ENCODE results near the gene MPHOSPH6. TPM values are rescaled to one million over a fixed set of nuclear protein-coding genes. Genes with fewer than 3 reads are reported as not detected.
"Not testable (repeated sequence)": the region's sequence is repeated elsewhere in the genome, so short reads cannot be mapped to it uniquely, and the experiment has no call there.

The MPHOSPH6 gene
- polyA plus RNA-seq, 5 donors, result 35.4 to 43.1 (median 37.4) TPM

- no peak for DNase-seq
Measured at GRCh38 chr16:82178352-82178751, 8.3 kb upstream of the MPHOSPH6 start.

- no peak for DNase-seq
Measured at GRCh38 chr16:82177555-82177954, 7.5 kb upstream of the MPHOSPH6 start.

- no peak for DNase-seq
Measured at GRCh38 chr16:82176204-82176603, 6.2 kb upstream of the MPHOSPH6 start.

- DNase-seq, result no peak
Measured at GRCh38 chr16:82175627-82176026, 5.6 kb upstream of the MPHOSPH6 start.

- no peak for DNase-seq
Measured at GRCh38 chr16:82167670-82168069, 2.4 kb downstream of the MPHOSPH6 start.

- no peak for DNase-seq
Measured at GRCh38 chr16:82160226-82160625, 9.8 kb downstream of the MPHOSPH6 start.

- no peak for DNase-seq
Measured at GRCh38 chr16:82157836-82158235, 12.2 kb downstream of the MPHOSPH6 start.

GRCh38 chr16:82157534-82157812 is 12.6 kb downstream of the MPHOSPH6 start:
- no peak for DNase-seq

GRCh38 chr16:82156761-82157533 is 13.1 kb downstream of the MPHOSPH6 start:
- DNase-seq, result peak; percentile 27

- no peak for DNase-seq
Measured at GRCh38 chr16:82152641-82153112, 17.3 kb downstream of the MPHOSPH6 start.

- DNase-seq, result no peak
Measured at GRCh38 chr16:82152196-82152595, 17.8 kb downstream of the MPHOSPH6 start.

GRCh38 chr16:82150549-82150948 is 19.5 kb downstream of the MPHOSPH6 start:
- no peak for DNase-seq

GRCh38 chr16:82149536-82149935 is 20.5 kb downstream of the MPHOSPH6 start:
- DNase-seq, result no peak

- no peak for DNase-seq
Measured at GRCh38 chr16:82147546-82147945, 22.5 kb downstream of the MPHOSPH6 start.

GRCh38 chr16:82146957-82147356 is 23.1 kb downstream of the MPHOSPH6 start:
- DNase-seq, result no peak

GRCh38 chr16:82146556-82146955 is 23.5 kb downstream of the MPHOSPH6 start:
- DNase-seq, result no peak

- not testable (repeated sequence) for DNase-seq
Measured at GRCh38 chr16:82139286-82139571, 30.8 kb downstream of the MPHOSPH6 start.

GRCh38 chr16:82138478-82139285 is 31.3 kb downstream of the MPHOSPH6 start:
- DNase-seq, result no peak

GRCh38 chr16:82137822-82138167 is 32.2 kb downstream of the MPHOSPH6 start:
- DNase-seq, result no peak

- DNase-seq, result no peak
Measured at GRCh38 chr16:82136956-82137821, 32.8 kb downstream of the MPHOSPH6 start.

- peak in 1 of 2 donors; percentile 16 for DNase-seq
Measured at GRCh38 chr16:82135844-82136243, 34.2 kb downstream of the MPHOSPH6 start.

GRCh38 chr16:82134846-82135245 is 35.2 kb downstream of the MPHOSPH6 start:
- no peak for DNase-seq

GRCh38 chr16:82133798-82134197 is 36.2 kb downstream of the MPHOSPH6 start:
- DNase-seq, result no peak
